Activated naive CD4-positive, alpha-beta T cell treated with anti-CD3 and anti-CD28 coated beads, Interleukin-2, amount 10 ng/mL, durations not matched to agents 7 days and 5 days (primary cell): ENCODE measurements around the gene AKR1B15.
A peak's percentile ranks its signal among the peaks of the same experiment; 100 is the strongest.

Experiments
- CTCF ChIA-PET: fragments of 350-600 bp; sonication (Branson Sonifier 250); formaldehyde crosslinking; loops from one replicate; lab custom pipeline; 2021; ENCODE audit warnings: antibody characterized with exemption; lab: Charles Lee
- DNase-seq: peaks from one replicate; pipeline ENCODE4 v3.0.0-alpha.2; 2020
- H3K27ac Mint-ChIP-seq: one replicate; pipeline ENCODE4 v1.8.0; 2021; ENCODE audit warnings: mild to moderate bottlenecking, moderate library complexity, mixed read lengths
- H3K27me3 Mint-ChIP-seq: one replicate; pipeline ENCODE4 v1.8.0; 2021; ENCODE audit warnings: mild to moderate bottlenecking, mixed read lengths
- H3K36me3 Mint-ChIP-seq: one replicate; pipeline ENCODE4 v1.8.0; 2021; ENCODE audit warnings: mixed read lengths
- H3K4me1 Mint-ChIP-seq: one replicate; pipeline ENCODE4 v1.8.0; 2021; ENCODE audit warnings: mixed read lengths
- H3K4me3 Mint-ChIP-seq: one replicate; pipeline ENCODE4 v1.8.0; 2021; ENCODE audit warnings: mild to moderate bottlenecking, moderate library complexity, mixed read lengths
- H3K9me3 Mint-ChIP-seq: one replicate; pipeline ENCODE4 v1.8.0; 2021; ENCODE audit warnings: mixed read lengths

The AKR1B15 gene

DNA sequence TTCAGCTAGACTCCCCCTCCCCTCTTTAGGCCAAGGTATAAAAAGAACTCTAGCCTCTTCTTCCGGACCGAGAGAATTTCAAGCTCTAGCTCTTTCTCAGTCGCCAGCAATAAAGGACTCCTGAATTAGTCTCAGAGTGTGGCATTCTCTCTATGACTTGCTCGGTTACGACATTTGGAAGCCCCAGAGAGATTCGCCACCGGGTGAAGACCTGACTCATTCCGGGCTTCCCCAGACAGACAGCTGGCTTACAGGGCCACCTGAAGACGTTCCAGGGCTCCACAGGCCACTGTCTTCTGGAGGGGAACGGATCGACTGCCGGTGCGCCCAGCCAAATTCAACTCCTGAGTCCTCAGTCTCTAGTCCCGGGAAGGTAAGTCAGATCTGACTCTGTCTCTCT, at the start of gene AKR1B15:
AKR1B15 (plus strand) TSS at position 234 of the 400 bp plus-strand sequence. CDS start 15,510 bp downstream, outside the sequence.
- no peak for DNase-seq
- CTCF ChIA-PET: interaction anchor here (0.6 to 4.8 kb wide), 6 partner anchors 19 to 126 kb away, joined by 3 to 46 read pairs (median 3); no protein-coding TSS in a partner anchor
- Mint-ChIP-seq H3K4me3 (no peak within 1 kb of the TSS), H3K27ac (no peak within 1 kb of the TSS), H3K4me1 (peaks cover 5% of the 10 kb centered on the region), H3K27me3 (peaks cover 17% of the 10 kb centered on the region), H3K36me3 (no peaks in the 10 kb centered on the region), H3K9me3 (no peaks in the 10 kb centered on the region)

DNA sequence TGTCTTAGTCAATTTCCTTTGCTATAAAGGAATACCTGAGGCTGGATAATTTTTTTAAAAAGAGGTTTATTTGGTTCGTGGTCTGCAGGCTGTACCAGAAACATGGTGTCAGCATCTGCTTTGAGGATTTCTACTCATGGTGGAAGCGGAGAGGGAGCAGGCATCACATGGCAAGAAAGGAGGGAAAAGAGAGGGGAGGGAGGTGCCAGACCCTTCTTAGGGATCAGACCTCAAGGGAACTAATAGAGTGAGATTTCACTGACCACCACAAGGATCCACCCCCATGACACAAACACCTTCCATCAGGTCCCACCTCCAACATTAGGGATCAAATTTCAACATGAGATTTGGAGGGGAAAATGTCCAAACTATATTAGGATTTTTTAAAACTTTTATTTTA, 48.5 kb upstream of the AKR1B15 start:
- no peak overlapping the region for H3K27ac Mint-ChIP-seq
- H3K4me1 Mint-ChIP-seq: no peaks in the 10 kb centered on the region
- no peaks in the 10 kb centered on the region for H3K9me3 Mint-ChIP-seq
- DNase-seq: no peak
- no peaks in the 10 kb centered on the region for H3K36me3 Mint-ChIP-seq
- H3K4me3 Mint-ChIP-seq: no peak overlapping the region
- H3K27me3 Mint-ChIP-seq: peaks cover 8% of the 10 kb centered on the region
- CTCF ChIA-PET: interaction anchor here (0.9 kb wide), 1 partner anchor 68 kb away, joined by 3 read pairs; no protein-coding TSS in a partner anchor

DNA sequence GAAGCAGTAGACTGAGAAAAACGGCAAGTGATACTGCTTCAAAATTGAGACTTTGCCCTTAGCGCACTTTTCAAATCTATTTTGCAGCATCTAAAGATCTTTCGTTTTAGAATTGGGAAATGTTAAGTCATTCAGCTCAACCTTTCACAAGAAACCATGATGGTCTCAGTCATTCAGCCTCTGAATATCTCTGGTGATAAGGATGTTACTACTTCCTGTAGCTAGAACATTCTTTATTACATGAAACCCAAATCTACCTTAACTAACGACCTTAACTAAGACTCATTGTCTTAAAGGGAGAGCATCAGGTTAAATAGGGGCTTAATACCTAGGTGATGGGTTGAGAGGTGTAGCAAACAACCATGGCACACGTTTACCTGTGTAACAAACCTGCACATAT, 47.9 kb upstream of the AKR1B15 start:
- H3K36me3 Mint-ChIP-seq: no peaks in the 10 kb centered on the region
- CTCF ChIA-PET: interaction anchor here (0.9 kb wide), 1 partner anchor 68 kb away, joined by 3 read pairs; no protein-coding TSS in a partner anchor
- H3K4me3 Mint-ChIP-seq: no peak overlapping the region
- no peak for DNase-seq
- H3K27ac Mint-ChIP-seq: no peak overlapping the region
- H3K4me1 Mint-ChIP-seq: no peaks in the 10 kb centered on the region
- peaks cover 8% of the 10 kb centered on the region for H3K27me3 Mint-ChIP-seq
- H3K9me3 Mint-ChIP-seq: no peaks in the 10 kb centered on the region

DNA sequence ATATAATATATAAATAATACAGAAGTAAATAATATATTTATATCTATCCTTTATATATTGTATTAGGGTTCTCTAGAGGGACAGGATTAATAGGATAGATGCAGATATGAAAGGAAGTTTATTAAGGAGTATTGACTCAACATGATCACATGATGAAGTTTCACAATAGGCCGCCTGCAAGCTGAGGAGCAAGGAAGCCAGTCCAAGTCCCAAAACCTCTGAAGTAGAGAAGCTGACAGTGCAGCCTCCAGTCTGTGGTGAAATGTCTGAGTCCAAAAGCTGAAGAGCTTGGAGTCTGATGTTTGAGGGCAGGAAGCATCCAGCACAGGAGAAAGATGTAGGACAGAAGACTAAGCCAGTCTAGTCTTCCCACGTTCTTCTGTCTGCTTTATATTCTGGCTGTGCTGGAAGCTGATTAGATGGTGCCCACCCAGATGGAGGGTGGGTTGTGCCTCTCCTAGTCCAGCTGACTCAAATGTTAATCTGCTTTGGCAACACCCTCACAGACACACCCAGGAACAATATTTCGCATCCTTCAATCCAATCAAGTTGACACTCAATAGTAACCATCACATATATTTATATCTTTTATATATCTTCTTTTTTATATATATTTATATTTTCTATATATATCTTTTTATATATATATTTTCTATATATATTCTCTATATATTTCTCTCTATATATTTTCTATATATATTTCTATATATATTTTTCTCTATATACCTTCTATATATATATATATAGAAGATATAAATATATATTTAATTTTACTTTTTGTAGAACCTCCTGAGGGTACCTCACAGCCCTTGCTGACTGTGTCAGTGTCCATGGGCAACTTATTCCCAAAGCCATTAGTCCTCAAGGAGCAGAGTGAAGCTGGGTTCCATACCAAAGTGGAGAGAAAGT, 46.2 kb upstream of the AKR1B15 start:
- Mint-ChIP-seq H3K4me3 (no peak overlapping the region), H3K9me3 (no peaks in the 10 kb centered on the region), H3K36me3 (no peaks in the 10 kb centered on the region), H3K4me1 (no peaks in the 10 kb centered on the region), H3K27me3 (peaks cover 7% of the 10 kb centered on the region), H3K27ac (no peak overlapping the region)
- CTCF ChIA-PET: no interaction called here
- DNase-seq: no peak

DNA sequence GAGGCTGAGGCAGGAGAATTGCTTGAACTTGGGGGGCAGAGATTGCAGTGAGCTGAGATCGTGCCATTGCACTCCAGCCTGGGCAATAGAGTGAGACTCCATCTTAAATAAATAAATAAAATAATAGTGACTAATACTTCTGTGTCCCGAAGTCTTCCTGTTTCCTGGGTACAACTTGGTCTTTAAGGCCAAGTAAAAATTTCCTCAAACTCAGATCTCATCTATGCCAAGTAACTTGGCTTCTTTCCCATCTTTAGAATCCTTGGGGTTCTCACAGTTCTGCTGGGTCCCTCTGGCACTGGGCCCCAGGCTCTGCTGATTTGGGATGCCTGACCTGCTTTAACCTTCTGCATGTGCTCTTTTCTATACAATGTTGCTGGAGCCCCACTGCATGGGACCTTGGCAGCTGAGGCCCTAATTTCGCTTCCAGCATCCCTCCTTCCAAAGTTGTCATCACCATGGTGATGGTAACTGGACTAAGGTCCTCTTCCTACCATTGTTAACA, 44.2 kb upstream of the AKR1B15 start:
- H3K9me3 Mint-ChIP-seq: no peaks in the 10 kb centered on the region

DNA sequence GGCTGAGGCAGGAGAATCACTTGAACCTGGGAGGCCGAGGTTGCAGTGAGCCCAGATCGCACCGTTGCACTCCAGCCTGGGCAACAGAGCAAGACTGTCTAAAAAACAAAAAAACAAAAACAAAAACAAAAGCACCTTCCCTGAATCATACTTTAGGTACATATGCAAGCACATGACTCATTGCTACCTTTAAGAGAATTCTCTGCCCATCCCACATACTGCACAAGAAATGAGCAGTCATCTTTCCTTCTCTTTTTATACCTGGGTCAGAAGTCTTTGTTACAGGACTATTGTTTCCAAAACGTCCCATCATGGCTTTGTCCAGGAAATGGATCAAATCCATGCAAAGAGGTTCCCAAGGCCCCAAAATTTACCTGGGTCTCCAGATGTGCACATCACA, 43.1 kb upstream of the AKR1B15 start:
- H3K27me3 Mint-ChIP-seq: peaks cover 8% of the 10 kb centered on the region
- no peaks in the 10 kb centered on the region for H3K36me3 Mint-ChIP-seq
- no peaks in the 10 kb centered on the region for H3K9me3 Mint-ChIP-seq
- H3K4me1 Mint-ChIP-seq: no peaks in the 10 kb centered on the region
- no peak overlapping the region for H3K27ac Mint-ChIP-seq
- H3K4me3 Mint-ChIP-seq: no peak overlapping the region
- CTCF ChIA-PET: no interaction called here
- no peak for DNase-seq

More for the DNA sequence above, 44.2 kb upstream of the AKR1B15 start:
- CTCF ChIA-PET: no interaction called here
- Mint-ChIP-seq H3K27ac (no peak overlapping the region), H3K27me3 (peaks cover 7% of the 10 kb centered on the region), H3K4me1 (no peaks in the 10 kb centered on the region), H3K36me3 (no peaks in the 10 kb centered on the region), H3K4me3 (no peak overlapping the region)
- DNase-seq: no peak

DNA sequence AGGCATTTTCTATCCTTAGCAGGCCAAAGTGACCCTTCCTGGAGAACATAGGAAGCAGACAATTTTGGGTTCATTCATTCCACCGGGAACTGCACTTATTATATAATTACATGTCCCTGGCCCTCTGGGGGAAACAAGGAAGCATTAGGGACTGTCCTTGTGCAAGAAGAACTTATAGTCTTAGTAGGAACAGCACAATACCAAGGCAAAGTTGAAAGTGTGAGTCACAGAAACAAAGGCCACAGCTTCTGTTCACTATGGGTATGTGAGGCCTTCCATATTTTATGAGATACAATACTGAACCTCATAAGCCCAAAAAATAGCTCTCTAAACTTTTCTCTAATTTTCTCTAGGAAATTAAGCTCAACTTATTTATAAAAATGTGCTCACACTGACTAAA, 39.9 kb upstream of the AKR1B15 start:
- Mint-ChIP-seq H3K27me3 (peaks cover 8% of the 10 kb centered on the region), H3K9me3 (no peaks in the 10 kb centered on the region), H3K4me1 (no peaks in the 10 kb centered on the region), H3K27ac (no peak overlapping the region), H3K4me3 (no peak overlapping the region), H3K36me3 (no peaks in the 10 kb centered on the region)
- DNase-seq: no peak
- CTCF ChIA-PET: interaction anchor here (1.1 to 1.6 kb wide), 3 partner anchors 34 to 77 kb away, joined by 3 to 7 read pairs (median 3); no protein-coding TSS in a partner anchor

DNA sequence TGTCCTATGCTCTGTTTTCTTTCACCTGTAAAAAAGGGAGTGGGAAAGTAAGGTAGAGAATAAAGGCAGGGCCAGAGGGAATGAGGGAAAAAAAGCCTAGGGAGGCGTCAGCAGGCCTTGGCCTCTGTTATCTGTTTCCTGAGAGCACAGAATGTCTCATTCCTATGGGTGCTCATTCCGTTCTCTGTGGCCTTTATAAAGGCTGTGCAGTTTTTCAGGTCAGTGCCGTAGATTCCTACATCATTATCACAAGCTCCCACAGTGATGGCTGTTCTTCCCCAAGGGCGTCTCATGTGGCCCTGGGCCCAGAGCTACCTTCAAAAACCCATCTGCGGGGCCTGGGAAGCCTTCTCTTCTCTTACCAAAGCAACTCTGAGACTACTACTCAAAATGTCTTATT, 38.3 kb upstream of the AKR1B15 start:
- H3K36me3 Mint-ChIP-seq: no peaks in the 10 kb centered on the region
- DNase-seq: no peak
- no peaks in the 10 kb centered on the region for H3K9me3 Mint-ChIP-seq
- H3K27ac Mint-ChIP-seq: no peak overlapping the region
- CTCF ChIA-PET: interaction anchor here (0.8 to 5.1 kb wide), 3 partner anchors 10 to 78 kb away, joined by 3 to 71 read pairs (median 3); no protein-coding TSS in a partner anchor
- H3K4me1 Mint-ChIP-seq: no peaks in the 10 kb centered on the region
- H3K27me3 Mint-ChIP-seq: peaks cover 12% of the 10 kb centered on the region
- H3K4me3 Mint-ChIP-seq: no peak overlapping the region

DNA sequence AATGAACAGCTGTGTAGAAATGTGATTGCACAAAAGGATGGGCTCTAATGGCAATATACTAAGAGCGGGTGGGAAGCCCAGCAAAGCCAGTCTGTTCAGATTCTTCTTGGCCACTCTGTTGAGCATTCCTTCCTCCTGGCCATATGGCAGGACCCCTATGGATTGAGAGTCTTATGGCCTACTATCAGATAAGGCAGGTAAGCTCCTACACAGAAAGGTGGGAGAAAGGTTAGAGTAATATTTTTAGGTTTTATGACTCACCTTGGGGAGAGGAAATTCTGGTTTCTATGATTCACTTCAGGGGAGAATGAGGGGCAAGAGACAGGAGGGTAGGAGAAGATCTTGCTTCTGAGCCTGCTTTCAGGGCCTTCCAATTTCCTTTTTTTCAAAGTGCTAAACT, 36.6 kb upstream of the AKR1B15 start:
- Mint-ChIP-seq H3K4me3 (no peak overlapping the region), H3K27me3 (peaks cover 12% of the 10 kb centered on the region), H3K36me3 (no peaks in the 10 kb centered on the region), H3K4me1 (no peaks in the 10 kb centered on the region), H3K27ac (no peak overlapping the region), H3K9me3 (no peaks in the 10 kb centered on the region)
- no peak for DNase-seq
- CTCF ChIA-PET: interaction anchor here (0.6 to 5.1 kb wide), 4 partner anchors 65 to 83 kb away, joined by 3 to 71 read pairs (median 10); no protein-coding TSS in a partner anchor

DNA sequence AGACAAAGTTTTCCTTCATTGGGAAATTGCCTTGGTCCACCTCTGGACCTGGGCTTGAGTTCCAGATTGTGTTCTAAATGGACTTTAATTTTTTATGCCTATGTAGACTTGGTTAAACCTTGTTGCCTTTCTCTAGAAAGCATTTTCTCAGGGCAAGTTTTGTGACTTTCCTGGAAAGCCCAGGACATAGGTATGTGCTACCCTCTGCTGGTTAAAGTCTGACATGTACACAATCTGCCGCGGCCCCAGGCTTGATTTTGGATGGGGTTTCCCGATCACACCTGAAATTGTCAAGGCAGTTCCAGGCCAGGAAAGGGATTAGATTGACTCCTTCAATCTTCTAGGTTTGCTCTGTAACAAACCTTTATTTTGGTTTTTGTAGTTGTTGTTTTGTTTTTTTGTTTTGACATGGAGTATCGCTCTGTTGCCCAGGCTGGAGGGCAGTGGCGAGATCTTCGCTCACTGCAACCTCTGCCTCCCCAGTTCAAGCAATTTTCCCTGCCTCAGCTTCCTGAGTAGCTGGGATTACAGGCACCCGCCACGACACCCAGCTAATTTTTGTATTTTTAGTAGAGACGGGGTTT, 35.6 kb upstream of the AKR1B15 start:
- H3K4me3 Mint-ChIP-seq: no peak overlapping the region
- H3K9me3 Mint-ChIP-seq: no peaks in the 10 kb centered on the region
- H3K4me1 Mint-ChIP-seq: no peaks in the 10 kb centered on the region
- no peak overlapping the region for H3K27ac Mint-ChIP-seq
- peak; percentile 55 for DNase-seq
- CTCF ChIA-PET: interaction anchor here (1.1 to 5.1 kb wide), 12 partner anchors 14 to 98 kb away, joined by 3 to 71 read pairs (median 8); partner anchors contain the start of gene AKR1B10
- no peaks in the 10 kb centered on the region for H3K36me3 Mint-ChIP-seq
- peaks cover 13% of the 10 kb centered on the region for H3K27me3 Mint-ChIP-seq

DNA sequence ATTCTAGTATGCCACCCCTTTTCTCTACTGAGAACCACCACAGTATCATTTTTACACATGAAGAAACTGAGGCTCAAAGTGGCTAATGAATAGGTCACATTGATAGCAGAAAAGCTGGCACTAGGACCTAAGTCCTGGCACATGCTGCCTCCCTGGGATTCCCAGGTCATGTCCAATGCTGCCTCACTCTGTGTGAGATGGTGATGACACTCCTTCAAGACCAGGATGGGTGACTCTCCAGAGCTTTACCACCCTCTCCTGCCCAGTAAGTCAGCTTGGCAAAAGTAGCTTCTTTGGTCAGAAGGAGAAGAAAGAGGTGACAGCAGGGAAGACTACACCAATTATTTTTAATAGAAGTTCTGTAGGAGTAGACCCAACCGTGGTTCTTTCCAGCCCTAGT, 34.8 kb upstream of the AKR1B15 start:
- no peaks in the 10 kb centered on the region for H3K36me3 Mint-ChIP-seq
- H3K9me3 Mint-ChIP-seq: no peaks in the 10 kb centered on the region
- H3K4me1 Mint-ChIP-seq: no peaks in the 10 kb centered on the region
- peaks cover 16% of the 10 kb centered on the region for H3K27me3 Mint-ChIP-seq
- no peak overlapping the region for H3K27ac Mint-ChIP-seq
- H3K4me3 Mint-ChIP-seq: no peak overlapping the region
- CTCF ChIA-PET: interaction anchor here (0.6 to 5.1 kb wide), 28 partner anchors 13 to 1559 kb away, joined by 3 to 71 read pairs (median 3); partner anchors contain the start of gene AKR1B10
- DNase-seq: no peak

DNA sequence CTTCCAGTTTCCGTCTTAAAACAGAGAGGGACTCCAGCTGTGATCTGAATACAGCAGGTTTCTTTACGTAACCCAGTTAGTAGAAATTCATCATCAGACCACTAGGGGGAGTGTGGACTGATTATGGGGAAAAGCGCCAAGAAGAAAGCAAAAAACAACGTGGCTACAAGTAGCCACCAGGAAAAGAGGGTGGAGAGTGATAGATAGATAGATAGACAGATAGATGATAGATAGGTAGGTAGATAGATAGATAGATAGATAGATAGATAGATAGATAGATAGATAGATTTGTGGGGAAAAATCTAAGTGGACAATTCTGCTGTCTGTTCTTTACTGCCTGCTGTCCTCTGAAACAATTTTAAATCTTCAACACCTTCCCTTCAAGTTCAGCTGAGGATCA, 34.2 kb upstream of the AKR1B15 start:
- no peak for DNase-seq
- no peaks in the 10 kb centered on the region for H3K4me1 Mint-ChIP-seq
- no peaks in the 10 kb centered on the region for H3K9me3 Mint-ChIP-seq
- no peak overlapping the region for H3K27ac Mint-ChIP-seq
- no peak overlapping the region for H3K4me3 Mint-ChIP-seq
- H3K27me3 Mint-ChIP-seq: peaks cover 19% of the 10 kb centered on the region
- no peaks in the 10 kb centered on the region for H3K36me3 Mint-ChIP-seq
- CTCF ChIA-PET: interaction anchor here (0.5 to 5.1 kb wide), 29 partner anchors 13 to 1558 kb away, joined by 3 to 71 read pairs (median 3); partner anchors contain the start of gene AKR1B10

DNA sequence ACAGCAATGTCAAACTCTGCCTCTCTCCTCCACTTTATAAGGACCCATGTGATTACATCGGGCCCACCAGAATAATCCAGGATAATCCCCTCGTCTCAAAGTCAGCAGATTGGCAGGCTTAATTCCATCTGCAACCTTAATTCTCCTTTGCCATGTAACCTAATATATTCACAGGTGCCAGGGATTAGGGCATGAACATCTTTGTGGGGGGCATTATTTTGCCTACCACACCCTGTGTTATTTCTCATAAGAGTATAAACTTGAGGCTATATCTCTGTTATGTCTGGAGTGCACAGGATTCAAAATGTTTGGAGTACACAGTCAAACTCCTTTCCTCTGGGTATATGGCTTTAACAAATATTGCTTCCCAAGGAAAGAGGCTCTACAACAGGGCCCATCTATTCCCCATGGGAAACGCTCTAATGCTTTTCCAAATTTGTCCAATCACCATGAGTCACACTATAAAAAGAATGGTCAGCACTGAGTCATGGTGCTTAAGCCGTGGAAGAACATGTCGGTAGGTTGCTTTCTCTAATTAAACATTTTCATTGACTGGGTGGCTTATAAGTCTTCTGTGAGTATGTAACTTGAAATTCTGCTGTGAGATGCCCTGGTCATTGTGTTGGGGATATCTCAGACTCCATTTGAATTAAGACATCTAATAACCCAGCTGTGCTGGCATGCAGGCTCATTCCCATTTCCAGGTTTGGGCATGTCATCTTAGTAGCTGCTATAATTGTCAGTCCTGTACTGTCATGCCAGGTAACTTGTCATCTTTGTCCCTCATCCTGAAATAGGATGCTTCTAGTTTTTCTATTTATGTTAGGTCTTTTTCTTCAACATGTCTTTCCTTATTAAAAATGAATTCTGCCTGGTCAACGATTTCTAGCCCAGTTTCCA, 33.1 kb upstream of the AKR1B15 start:
- no peaks in the 10 kb centered on the region for H3K36me3 Mint-ChIP-seq
- no peaks in the 10 kb centered on the region for H3K9me3 Mint-ChIP-seq
- peaks cover 19% of the 10 kb centered on the region for H3K27me3 Mint-ChIP-seq
- no peak for DNase-seq
- H3K4me1 Mint-ChIP-seq: no peaks in the 10 kb centered on the region
- H3K27ac Mint-ChIP-seq: no peak overlapping the region
- CTCF ChIA-PET: interaction anchor here (0.6 to 2.2 kb wide), 6 partner anchors 24 to 439 kb away, joined by 3 to 12 read pairs (median 4); no protein-coding TSS in a partner anchor
- no peak overlapping the region for H3K4me3 Mint-ChIP-seq
